Islet of Langerhans (tissue), 1 donor: ENCODE results near the gene OCLN.
"Not testable (repeated sequence)": the region's sequence is repeated elsewhere in the genome, so short reads cannot be mapped to it uniquely, and the experiment has no call there.

Experiments used
- FAIRE-seq: peaks from one replicate; lab custom pipeline; 2011; peaks lifted over from hg19 to GRCh38; lab: Jason Lieb, UNC

OCLN gene

GRCh38 chr5:69530561-69531405 is 38.2 kb downstream of the OCLN start:
- FAIRE-seq: no peak

- FAIRE-seq: no peak
These were observed 38.8 kb downstream of the OCLN start for GRCh38 chr5:69531406-69531801.

GRCh38 chr5:69537911-69538310 is 45.3 kb downstream of the OCLN start:
- not testable (repeated sequence) for FAIRE-seq

- FAIRE-seq: not testable (repeated sequence)
These were observed 46.1 kb downstream of the OCLN start for GRCh38 chr5:69538735-69539134.

- FAIRE-seq: not testable (repeated sequence)
These were observed 48.8 kb downstream of the OCLN start for GRCh38 chr5:69541347-69541746.

- FAIRE-seq: peak; percentile 83
These were observed 50.4 kb downstream of the OCLN start for GRCh38 chr5:69542838-69543618.

GRCh38 chr5:69544602-69545001 is 52.0 kb downstream of the OCLN start:
- FAIRE-seq: not testable (repeated sequence)

GRCh38 chr5:69559908-69560330 is 67.3 kb downstream of the OCLN start, which contains the start of gene GTF2H2C:
TSS of gene GTF2H2C (plus strand) at chr5:69560191. CDS start at chr5:69565133, 4,942 bp downstream.
- not testable (repeated sequence) for FAIRE-seq

GRCh38 chr5:69560587-69561431 is 68.2 kb downstream of the OCLN start:
- not testable (repeated sequence) for FAIRE-seq

- not testable (repeated sequence) for FAIRE-seq
These were observed 73.6 kb downstream of the OCLN start for GRCh38 chr5:69566172-69566571.

GRCh38 chr5:69568072-69568471 is 75.5 kb downstream of the OCLN start:
- not testable (repeated sequence) for FAIRE-seq

- not testable (repeated sequence) for FAIRE-seq
These were observed 90.8 kb downstream of the OCLN start for GRCh38 chr5:69583356-69583755.

- FAIRE-seq: not testable (repeated sequence)
These were observed 103.7 kb downstream of the OCLN start for GRCh38 chr5:69596114-69596840.

- FAIRE-seq: not testable (repeated sequence)
These were observed 109.4 kb downstream of the OCLN start for GRCh38 chr5:69601947-69602346.

GRCh38 chr5:69606839-69607238 is 114.2 kb downstream of the OCLN start:
- FAIRE-seq: not testable (repeated sequence)
